Measurements from ENCODE around the gene PIK3R5.

The PIK3R5 gene

GRCh38 chr17:8922451-8922850 lies 43.1 kb downstream of the PIK3R5 start:
- no peak for DNase-seq

- no peak for DNase-seq
These were observed 44.4 kb downstream of the PIK3R5 start for GRCh38 chr17:8921147-8921546.

- DNase-seq: no peak
These were observed 46.6 kb downstream of the PIK3R5 start for GRCh38 chr17:8918807-8919465.

GRCh38 chr17:8916466-8916865 lies 49.0 kb downstream of the PIK3R5 start:
- no peak for DNase-seq

DNA sequence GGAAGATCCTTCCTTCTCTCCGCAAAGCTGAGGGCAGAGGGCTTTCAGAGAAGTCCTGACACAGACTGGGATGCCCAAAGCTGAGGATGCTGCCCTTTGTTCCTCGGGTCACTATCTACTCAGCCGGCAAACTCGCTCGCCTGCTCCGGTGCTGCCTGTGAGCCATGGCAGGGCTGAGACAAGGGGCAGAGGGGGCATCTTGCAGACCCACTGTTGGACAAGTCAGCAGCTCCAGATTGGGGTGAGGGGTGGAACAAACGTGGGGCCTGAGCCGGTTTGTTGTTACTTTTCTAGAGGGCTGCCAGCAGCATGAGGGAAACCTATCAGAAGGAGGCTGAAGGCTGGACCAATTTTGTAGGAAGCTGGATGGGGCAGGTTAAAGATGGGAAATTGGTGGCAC lies 51.0 kb downstream of the PIK3R5 start:
- DNase-seq: no peak

- no peak for DNase-seq
These were observed 51.6 kb downstream of the PIK3R5 start for GRCh38 chr17:8913879-8914278.

DNA sequence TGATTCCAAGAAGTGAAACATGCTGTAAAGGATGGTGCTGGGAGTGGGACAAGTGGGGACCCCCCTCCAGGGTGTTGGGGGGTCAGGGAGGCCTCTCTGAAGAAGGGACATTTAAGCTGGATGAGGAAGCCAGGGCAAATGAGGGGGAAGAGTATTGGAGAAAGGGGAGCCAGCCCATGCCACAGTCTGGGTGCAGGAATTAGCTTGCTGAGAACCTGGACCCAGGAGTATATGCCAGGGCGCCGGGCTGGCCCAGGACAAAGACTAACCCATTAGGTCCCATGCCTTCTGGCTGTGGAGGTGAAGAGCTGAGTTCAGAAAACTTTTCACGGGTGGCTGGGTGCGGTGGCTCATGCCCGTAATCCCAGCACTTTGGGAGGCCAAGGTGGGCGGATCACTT lies 52.4 kb downstream of the PIK3R5 start:
- DNase-seq: no peak

- DNase-seq: no peak
These were observed 53.2 kb downstream of the PIK3R5 start for GRCh38 chr17:8912084-8912981.

DNA sequence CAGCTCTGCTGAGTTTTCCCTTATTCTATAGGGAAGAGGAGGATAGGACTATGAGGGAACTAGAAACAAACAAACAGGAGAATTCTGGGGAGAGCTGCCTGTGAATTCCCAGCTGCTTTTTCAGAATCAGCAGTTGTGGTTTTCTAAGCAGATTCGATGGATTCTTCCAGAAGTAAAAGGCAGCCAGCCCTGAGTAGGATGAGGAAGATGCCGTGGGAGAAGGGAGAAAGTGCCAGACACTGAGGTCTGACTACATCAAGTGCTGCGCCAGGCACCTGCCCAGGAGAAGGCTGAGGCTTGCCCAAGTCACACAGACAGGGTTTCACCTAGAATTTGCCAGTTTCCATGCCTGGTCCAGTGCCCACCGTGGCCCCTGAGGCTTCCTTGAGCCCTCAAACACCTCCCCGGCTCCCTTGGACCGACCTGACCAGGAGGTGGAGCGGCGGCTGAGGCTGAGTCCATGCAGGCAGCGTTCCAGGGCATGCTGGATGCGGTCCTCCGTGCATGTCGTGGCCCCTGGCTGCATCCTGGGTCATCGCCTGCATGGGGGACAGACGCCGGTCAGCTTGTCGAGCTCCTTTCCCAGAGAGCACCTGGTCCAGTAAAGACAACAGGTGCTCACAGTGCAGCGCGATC lies 54.4 kb downstream of the PIK3R5 start:
- DNase-seq: no peak

DNA sequence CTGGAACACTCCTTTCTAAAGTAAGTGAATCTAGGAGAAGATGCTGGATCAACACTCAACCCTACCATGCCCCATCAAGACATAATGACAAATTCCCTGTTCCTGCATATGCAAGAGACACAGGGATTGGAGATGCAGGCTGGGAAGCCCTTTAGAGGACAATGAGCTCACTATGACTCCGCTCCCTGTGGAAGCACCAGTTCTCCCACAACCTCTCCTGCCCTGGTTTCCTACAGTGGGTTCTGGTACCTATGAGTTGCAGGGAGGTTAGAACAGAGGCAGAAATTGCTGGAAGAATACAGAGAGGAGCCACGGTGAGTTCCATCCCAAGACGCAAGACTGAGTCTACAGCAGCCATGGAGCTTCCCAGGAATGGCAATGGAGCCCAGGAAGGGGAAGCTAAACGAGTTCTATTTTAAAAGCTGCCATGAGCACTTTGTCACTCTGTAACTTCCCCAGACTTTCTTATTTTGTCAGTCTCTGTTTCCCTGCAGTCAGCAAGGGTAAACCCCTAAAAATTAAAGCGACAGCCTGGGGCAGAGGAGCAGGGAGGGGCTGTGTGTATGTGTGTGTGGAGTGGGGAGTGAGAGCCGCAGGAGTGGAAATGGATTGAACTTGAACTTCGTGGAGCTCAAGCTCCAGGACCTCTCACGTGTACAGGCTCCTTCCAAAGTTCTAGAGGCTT lies 55.8 kb downstream of the PIK3R5 start:
- DNase-seq: no peak

- no peak for DNase-seq
These were observed 60.2 kb downstream of the PIK3R5 start for GRCh38 chr17:8905331-8905730.

DNA sequence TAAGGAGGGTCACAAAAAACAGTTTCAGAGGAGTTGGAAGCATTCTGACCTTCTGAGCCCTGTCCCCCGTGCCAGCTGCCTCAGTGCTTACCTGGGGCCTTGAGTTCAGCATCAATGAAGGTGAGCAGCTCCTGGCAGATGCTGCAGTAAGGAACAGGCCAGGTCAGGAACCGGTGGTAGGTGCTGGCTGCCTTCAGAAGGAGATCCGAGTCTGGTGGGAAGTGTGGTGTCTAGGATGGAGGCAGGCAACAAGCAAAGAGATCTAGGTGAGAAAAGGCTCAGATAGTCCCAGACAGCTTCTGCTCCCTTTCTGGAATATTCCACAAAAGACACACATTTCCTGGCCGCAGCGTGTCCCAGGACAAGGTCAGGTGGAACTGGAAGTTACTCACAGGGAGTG lies 60.8 kb downstream of the PIK3R5 start:
- DNase-seq: no peak

DNA sequence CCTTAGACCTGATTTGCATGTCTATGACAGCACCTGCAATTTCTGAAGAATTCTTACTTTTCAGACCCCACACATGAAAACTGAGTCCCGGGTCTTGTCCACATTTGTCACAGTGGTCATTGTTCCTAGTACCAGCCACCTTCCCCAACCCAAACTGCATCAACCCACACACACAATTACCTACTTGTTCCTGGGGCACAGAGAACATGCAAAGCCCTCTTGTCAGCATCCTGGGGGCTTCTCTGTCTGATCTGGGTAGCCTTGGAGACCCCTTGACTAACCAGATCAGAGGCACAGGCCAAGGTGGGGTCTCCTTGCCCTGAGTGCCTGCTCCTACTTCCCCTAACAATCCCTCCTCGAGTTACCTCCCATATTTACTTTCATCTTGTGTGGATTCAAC lies 61.3 kb downstream of the PIK3R5 start:
- DNase-seq: no peak

- DNase-seq: no peak
These were observed 64.6 kb downstream of the PIK3R5 start for GRCh38 chr17:8900626-8901585.

DNA sequence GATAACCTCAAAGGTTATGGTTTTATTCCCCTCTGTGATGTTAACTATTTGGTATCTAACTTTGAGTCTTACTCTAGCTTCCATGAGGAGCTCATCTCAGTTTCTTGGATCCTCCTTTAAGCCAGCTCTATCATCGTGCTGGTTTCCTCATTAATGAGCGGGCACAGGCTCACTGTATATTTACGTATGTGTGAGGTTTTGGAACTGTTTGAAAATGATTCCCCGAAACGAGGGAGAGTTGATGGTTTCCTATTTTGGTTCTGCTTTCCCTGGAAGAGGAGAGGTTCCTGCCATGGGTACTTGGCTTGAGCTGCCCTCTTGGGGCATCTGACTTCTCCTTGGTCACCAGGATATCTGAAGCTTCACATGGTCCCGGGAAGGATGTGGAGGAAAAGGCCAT lies 65.3 kb downstream of the PIK3R5 start:
- no peak for DNase-seq

- DNase-seq: no peak
These were observed 66.9 kb downstream of the PIK3R5 start for GRCh38 chr17:8898636-8899035.

GRCh38 chr17:8898126-8898525 lies 67.4 kb downstream of the PIK3R5 start:
- no peak for DNase-seq

DNA sequence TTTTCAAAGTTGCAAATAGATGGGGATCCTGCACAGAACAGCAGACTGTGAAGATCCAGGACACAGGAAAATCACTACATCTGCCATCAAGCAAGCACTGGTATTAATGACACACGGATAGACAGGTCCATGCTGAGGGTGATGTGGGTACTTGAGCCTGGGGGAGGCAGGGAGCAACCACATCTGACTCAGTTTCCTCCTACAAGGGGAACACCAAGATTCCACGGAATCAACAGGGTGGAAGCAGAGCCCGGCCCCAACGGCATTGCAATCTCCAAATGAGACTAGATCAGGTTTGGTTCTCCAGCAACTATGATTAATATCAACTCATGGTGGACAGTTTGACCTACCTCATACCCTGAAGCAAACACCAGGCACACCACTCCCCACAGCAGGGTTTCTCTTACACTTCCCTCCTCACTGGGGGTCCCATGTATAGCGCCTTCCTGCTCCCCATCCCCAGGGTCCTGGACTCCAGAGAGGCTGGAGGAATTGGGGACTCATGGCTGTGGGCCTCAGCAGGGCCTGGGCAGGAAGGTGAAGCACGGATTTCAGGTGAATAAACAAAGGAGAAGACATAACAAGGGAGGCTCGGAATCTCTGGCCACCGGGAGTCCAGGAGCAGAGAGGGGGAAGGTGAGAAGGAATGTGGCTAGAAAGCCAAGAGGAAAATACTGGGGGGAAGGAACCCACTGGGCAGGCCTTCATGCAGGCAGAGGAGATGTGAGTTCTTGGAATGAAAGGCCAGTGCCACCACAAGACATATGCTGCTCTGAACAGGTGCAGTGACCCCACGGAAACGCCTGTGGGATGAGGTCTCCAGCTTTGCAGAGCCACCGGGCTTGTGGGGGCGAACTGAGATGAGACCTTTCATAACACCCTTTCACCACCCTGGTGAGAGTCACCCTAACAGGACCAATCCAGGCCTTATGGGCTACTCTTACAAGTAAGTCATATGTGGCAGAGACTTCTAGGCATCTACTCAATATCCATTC lies 68.6 kb downstream of the PIK3R5 start:
- DNase-seq: no peak

GRCh38 chr17:8896087-8896486 lies 69.4 kb downstream of the PIK3R5 start:
- no peak for DNase-seq

- peak; percentile 40 for DNase-seq
These were observed 70.6 kb downstream of the PIK3R5 start for GRCh38 chr17:8894673-8895578.
